ENCODE results near the gene PEDS1.
"Not testable (repeated sequence)": the region's sequence is repeated elsewhere in the genome, so short reads cannot be mapped to it uniquely, and the experiment has no call there.

Gene PEDS1

GRCh38 chr20:50153500-50154377 is at the start of gene PEDS1:
Gene PEDS1 (minus strand): TSS chr20:50153723. CDS start chr20:50153637, 86 bp downstream.
- peak; percentile 70 to 75 for DNase-seq (ENCODE audit: low read depth in 2 of 2)

- no peak for DNase-seq (ENCODE audit: low read depth in 2 of 2)
Measured at GRCh38 chr20:50202677-50203076, 49.2 kb upstream of the PEDS1 start.

- not testable (repeated sequence) for DNase-seq (ENCODE audit: low read depth in 2 of 2)
Measured at GRCh38 chr20:50201710-50202109, 48.2 kb upstream of the PEDS1 start.

- no peak for DNase-seq (ENCODE audit: low read depth in 2 of 2)
Measured at GRCh38 chr20:50200482-50201104, 47.1 kb upstream of the PEDS1 start.

- DNase-seq (ENCODE audit: low read depth in 2 of 2) = no peak
Measured at GRCh38 chr20:50199703-50200102, 46.2 kb upstream of the PEDS1 start.

- DNase-seq (ENCODE audit: low read depth in 2 of 2) = no peak
Measured at GRCh38 chr20:50198716-50199115, 45.2 kb upstream of the PEDS1 start.

GRCh38 chr20:50198180-50198666 is 44.7 kb upstream of the PEDS1 start:
- no peak for DNase-seq (ENCODE audit: low read depth in 2 of 2)

- DNase-seq (ENCODE audit: low read depth in 2 of 2) = no peak
Measured at GRCh38 chr20:50197463-50198179, 44.1 kb upstream of the PEDS1 start.

GRCh38 chr20:50196896-50197295 is 43.4 kb upstream of the PEDS1 start:
- DNase-seq (ENCODE audit: low read depth in 2 of 2) = no peak

- DNase-seq (ENCODE audit: low read depth in 2 of 2) = no peak
Measured at GRCh38 chr20:50196248-50196647, 42.7 kb upstream of the PEDS1 start.

- DNase-seq (ENCODE audit: low read depth in 2 of 2) = no peak
Measured at GRCh38 chr20:50195524-50196120, 42.1 kb upstream of the PEDS1 start.

GRCh38 chr20:50194831-50195523 is 41.5 kb upstream of the PEDS1 start:
- no peak for DNase-seq (ENCODE audit: low read depth in 2 of 2)

- no peak for DNase-seq (ENCODE audit: low read depth in 2 of 2)
Measured at GRCh38 chr20:50194422-50194830, 40.9 kb upstream of the PEDS1 start.

GRCh38 chr20:50193836-50194421 is 40.4 kb upstream of the PEDS1 start:
- no peak for DNase-seq (ENCODE audit: low read depth in 2 of 2)

- DNase-seq (ENCODE audit: low read depth in 2 of 2) = no peak
Measured at GRCh38 chr20:50193199-50193835, 39.8 kb upstream of the PEDS1 start.

- peak; percentile 64 to 74 for DNase-seq (ENCODE audit: low read depth in 2 of 2)
Measured at GRCh38 chr20:50192364-50193198, 39.1 kb upstream of the PEDS1 start.

- DNase-seq (ENCODE audit: low read depth in 2 of 2) = peak; percentile 21 to 36
Measured at GRCh38 chr20:50191544-50192363, 38.2 kb upstream of the PEDS1 start.

- DNase-seq (ENCODE audit: low read depth in 2 of 2) = peak; percentile 33 to 53
Measured at GRCh38 chr20:50191065-50191543, 37.6 kb upstream of the PEDS1 start.
